Measurements from ENCODE around the gene KCNA1.

GRCh38 chr12:4892418-4892817 lies 17.3 kb upstream of the KCNA1 start:
- TF ChIP-seq, protein P1, sequence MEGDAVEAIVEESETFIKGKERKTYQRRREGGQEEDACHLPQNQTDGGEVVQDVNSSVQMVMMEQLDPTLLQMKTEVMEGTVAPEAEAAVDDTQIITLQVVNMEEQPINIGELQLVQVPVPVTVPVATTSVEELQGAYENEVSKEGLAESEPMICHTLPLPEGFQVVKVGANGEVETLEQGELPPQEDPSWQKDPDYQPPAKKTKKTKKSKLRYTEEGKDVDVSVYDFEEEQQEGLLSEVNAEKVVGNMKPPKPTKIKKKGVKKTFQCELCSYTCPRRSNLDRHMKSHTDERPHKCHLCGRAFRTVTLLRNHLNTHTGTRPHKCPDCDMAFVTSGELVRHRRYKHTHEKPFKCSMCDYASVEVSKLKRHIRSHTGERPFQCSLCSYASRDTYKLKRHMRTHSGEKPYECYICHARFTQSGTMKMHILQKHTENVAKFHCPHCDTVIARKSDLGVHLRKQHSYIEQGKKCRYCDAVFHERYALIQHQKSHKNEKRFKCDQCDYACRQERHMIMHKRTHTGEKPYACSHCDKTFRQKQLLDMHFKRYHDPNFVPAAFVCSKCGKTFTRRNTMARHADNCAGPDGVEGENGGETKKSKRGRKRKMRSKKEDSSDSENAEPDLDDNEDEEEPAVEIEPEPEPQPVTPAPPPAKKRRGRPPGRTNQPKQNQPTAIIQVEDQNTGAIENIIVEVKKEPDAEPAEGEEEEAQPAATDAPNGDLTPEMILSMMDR (IDR thresholded peaks at IDR 0.05): no peak
- TF ChIP-seq POLR2A (IDR thresholded peaks at IDR 0.05): no peak

Measured in thyroid gland (tissue), 4 donors.